A172 (cell line): ENCODE measurements around the gene RAB3D. TPM values are rescaled to one million over a fixed set of nuclear protein-coding genes. Genes with fewer than 3 reads are reported as not detected.
A peak's percentile ranks its signal among the peaks of the same experiment; 100 is the strongest.
"Not testable (repeated sequence)": the region's sequence is repeated elsewhere in the genome, so short reads cannot be mapped to it uniquely, and the experiment has no call there.

Source experiments
- DNase-seq: peaks from one replicate; pipeline ENCODE4 v3.0.0-alpha.2; 2015; ENCODE audit warnings: low spot score
- total RNA-seq: library from RNA; depleted of rRNA; stranded (reverse); fragments of >200 nt; shearing (Covaris generic); gene quantifications from 2 replicates; pipeline ENCODE4 v1.2.3, GENCODE V29; 2014

RAB3D gene
- total RNA-seq, 1 experiment from 2014 or later = 1.3 TPM

GRCh38 chr19:11365557-11366117 is 26.2 kb upstream of the RAB3D start:
- no peak for DNase-seq

- no peak for DNase-seq
Measured at GRCh38 chr19:11364935-11365334, 25.5 kb upstream of the RAB3D start.

GRCh38 chr19:11364296-11364904 is 24.9 kb upstream of the RAB3D start:
- no peak for DNase-seq

- DNase-seq = no peak
Measured at GRCh38 chr19:11363881-11364280, 24.4 kb upstream of the RAB3D start.

- no peak for DNase-seq
Measured at GRCh38 chr19:11361771-11362731, 22.6 kb upstream of the RAB3D start.

GRCh38 chr19:11361037-11361770 is 21.7 kb upstream of the RAB3D start:
- no peak for DNase-seq

GRCh38 chr19:11359421-11359820 is 20.0 kb upstream of the RAB3D start:
- DNase-seq = no peak

- DNase-seq = no peak
Measured at GRCh38 chr19:11356676-11357550, 17.5 kb upstream of the RAB3D start.

- no peak for DNase-seq
Measured at GRCh38 chr19:11356074-11356397, 16.6 kb upstream of the RAB3D start.

- DNase-seq = peak; percentile 77
Measured at GRCh38 chr19:11355160-11356073, 16.0 kb upstream of the RAB3D start, which contains the start of gene PLPPR2. Gene PLPPR2 (plus strand): TSS chr19:11355432. CDS start chr19:11357674, 2,242 bp downstream.

GRCh38 chr19:11354102-11354501 is 14.6 kb upstream of the RAB3D start:
- not testable (repeated sequence) for DNase-seq

- no peak for DNase-seq
Measured at GRCh38 chr19:11349171-11349570, 9.7 kb upstream of the RAB3D start.

GRCh38 chr19:11347546-11348039 is 8.1 kb upstream of the RAB3D start:
- DNase-seq = no peak

- DNase-seq = peak; percentile 99
Measured at GRCh38 chr19:11346104-11346940, 6.9 kb upstream of the RAB3D start, which contains the start of the genes CCDC159 and TMEM205. Gene CCDC159 (plus strand): TSS chr19:11346519. CDS start chr19:11346607, 88 bp downstream. Gene TMEM205 (minus strand): TSS chr19:11346268. CDS start chr19:11345619, 649 bp downstream.

- DNase-seq = no peak
Measured at GRCh38 chr19:11345122-11345803, 5.8 kb upstream of the RAB3D start.

- DNase-seq = no peak
Measured at GRCh38 chr19:11342429-11342828, 3.0 kb upstream of the RAB3D start.

GRCh38 chr19:11340099-11340467 is 626 bp upstream of the RAB3D start:
- not testable (repeated sequence) for DNase-seq
